GM23338 (cell line): ENCODE results near the gene NOXA1.

Source experiments
- CREB1 ChIP-seq: fragments of 250-450 bp; sonication (Bioruptor Pico); IDR thresholded peaks from 2 replicates; pipeline ENCODE4 v1.5.0; 2020; ENCODE audit warnings: low read depth, mild to moderate bottlenecking, moderate library complexity
- CTCF ChIP-seq, 2 experiments: fragments of 200-600 bp in 1 of 2; sonication (generic) in 1 of 2; conservative IDR thresholded peaks; 2 replicates each; pipeline versions ENCODE4 v1.5.1 to v1.6.1; 2016 to 2017; ENCODE audit warnings: antibody characterized with exemption in 2 of 2, low read depth in 2 of 2, mild to moderate bottlenecking in 2 of 2, moderate library complexity in 1 of 2
- ETS1 ChIP-seq: IDR thresholded peaks from 2 replicates; pipeline ENCODE4 v1.6.1; 2016; ENCODE audit warnings: antibody characterized with exemption
- POLR2AphosphoS5 ChIP-seq: IDR thresholded peaks from 2 replicates; pipeline ENCODE4 v1.6.1; 2016; ENCODE audit warnings: antibody characterized with exemption, low read depth
- REST ChIP-seq: IDR thresholded peaks from one replicate; pipeline ENCODE4 v1.6.1; 2018; ENCODE audit warnings: antibody characterized with exemption; ENCODE audit not compliant: unreplicated experiment
- STAT1 ChIP-seq: IDR thresholded peaks from one replicate; pipeline ENCODE4 v1.6.1; 2016; ENCODE audit warnings: antibody characterized with exemption; ENCODE audit not compliant: unreplicated experiment

- no peak for TF ChIP-seq CTCF (conservative IDR thresholded peaks at IDR 0.05; ENCODE audit: low read depth in 2 of 2)
- TF ChIP-seq REST = no peak
- no peak for TF ChIP-seq CREB1 (CRISPR knock-in tag)
- no peak for TF ChIP-seq STAT1
- no peak for TF ChIP-seq POLR2AphosphoS5
- TF ChIP-seq ETS1 = no peak
These were observed 43.4 kb upstream of the NOXA1 start for GRCh38 chr9:137379761-137380161.
